BLaER1 (cell line): ENCODE measurements around the gene WIPF3.

Experiments used
- H3K27ac ChIP-seq: shearing (Covaris generic); formaldehyde crosslinking; 2 replicates; pipeline ENCODE4 v1.8.1; 2022
- H3K27me3 ChIP-seq: shearing (Covaris generic); formaldehyde crosslinking; 2 replicates; pipeline ENCODE4 v1.8.1; 2022
- H3K36me3 ChIP-seq: shearing (Covaris generic); formaldehyde crosslinking; 2 replicates; pipeline ENCODE4 v1.8.1; 2022
- H3K4me1 ChIP-seq: shearing (Covaris generic); formaldehyde crosslinking; 2 replicates; pipeline ENCODE4 v1.8.1; 2022
- H3K4me2 ChIP-seq: shearing (Covaris generic); formaldehyde crosslinking; 2 replicates; pipeline ENCODE4 v1.8.1; 2022
- H3K4me3 ChIP-seq: shearing (Covaris generic); formaldehyde crosslinking; 2 replicates; pipeline ENCODE4 v1.8.1; 2022
- H3K9ac ChIP-seq: shearing (Covaris generic); formaldehyde crosslinking; 2 replicates; pipeline ENCODE4 v1.8.1; 2022
- H3K9me3 ChIP-seq: shearing (Covaris generic); formaldehyde crosslinking; 2 replicates; pipeline ENCODE4 v1.8.1; 2022
- H4K20me1 ChIP-seq: shearing (Covaris generic); formaldehyde crosslinking; 2 replicates; pipeline ENCODE4 v1.8.1; 2022
- Cebpa-rat ChIP-seq: shearing (Covaris generic); IDR thresholded peaks from 2 replicates; pipeline ENCODE4 v1.8.1; 2022

WIPF3 gene

DNA sequence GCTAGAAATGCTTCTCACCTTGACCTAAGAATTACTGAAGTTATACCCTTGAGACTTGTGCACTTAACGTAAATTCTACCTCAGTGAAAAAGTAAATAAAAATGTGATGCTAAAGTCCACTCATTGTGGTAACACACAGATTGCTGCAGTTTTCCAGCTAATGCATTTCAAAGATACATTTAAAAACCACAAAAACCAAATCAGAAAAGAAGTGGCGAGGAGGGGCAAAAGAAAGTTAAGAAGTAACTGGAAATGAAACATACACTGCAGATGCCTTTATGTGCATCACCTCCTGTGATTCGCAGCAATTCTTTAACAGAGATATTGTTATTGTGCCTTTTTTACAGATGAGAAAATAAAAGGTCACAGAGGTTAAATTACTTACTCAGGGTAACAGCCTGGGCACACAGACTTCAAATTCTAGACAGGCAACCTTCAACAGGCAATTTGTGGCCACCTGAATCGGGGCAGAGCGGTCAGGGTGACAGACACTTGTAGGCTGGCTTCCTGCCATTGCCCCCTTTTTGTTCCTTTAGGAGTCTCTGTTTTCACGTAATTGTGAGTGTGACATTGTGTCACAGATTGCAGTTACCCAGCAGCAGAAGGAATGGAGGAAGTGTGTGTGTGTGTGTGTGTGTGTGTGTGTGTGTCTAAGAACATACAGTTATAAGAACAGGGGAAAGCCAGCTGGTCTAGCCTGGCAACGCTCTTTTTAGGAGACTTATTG lies 1.9 kb downstream of the WIPF3 start:
- TF ChIP-seq Cebpa-rat, result no peak
- H3K4me1 ChIP-seq, result 0 out of 2 replicates have a peak, but pooled peaks cover 6% of the 10 kb centered on the region
- H3K4me3 ChIP-seq, result no peak overlapping the region
- no peaks in the 10 kb centered on the region for H4K20me1 ChIP-seq
- no peak overlapping the region for H3K4me2 ChIP-seq
- no peaks in the 10 kb centered on the region for H3K36me3 ChIP-seq
- peaks cover 22% of the 10 kb centered on the region for H3K9me3 ChIP-seq
- H3K27ac ChIP-seq, result no peak overlapping the region
- peaks cover 42% of the 10 kb centered on the region for H3K27me3 ChIP-seq
- H3K9ac ChIP-seq, result no peak overlapping the region

DNA sequence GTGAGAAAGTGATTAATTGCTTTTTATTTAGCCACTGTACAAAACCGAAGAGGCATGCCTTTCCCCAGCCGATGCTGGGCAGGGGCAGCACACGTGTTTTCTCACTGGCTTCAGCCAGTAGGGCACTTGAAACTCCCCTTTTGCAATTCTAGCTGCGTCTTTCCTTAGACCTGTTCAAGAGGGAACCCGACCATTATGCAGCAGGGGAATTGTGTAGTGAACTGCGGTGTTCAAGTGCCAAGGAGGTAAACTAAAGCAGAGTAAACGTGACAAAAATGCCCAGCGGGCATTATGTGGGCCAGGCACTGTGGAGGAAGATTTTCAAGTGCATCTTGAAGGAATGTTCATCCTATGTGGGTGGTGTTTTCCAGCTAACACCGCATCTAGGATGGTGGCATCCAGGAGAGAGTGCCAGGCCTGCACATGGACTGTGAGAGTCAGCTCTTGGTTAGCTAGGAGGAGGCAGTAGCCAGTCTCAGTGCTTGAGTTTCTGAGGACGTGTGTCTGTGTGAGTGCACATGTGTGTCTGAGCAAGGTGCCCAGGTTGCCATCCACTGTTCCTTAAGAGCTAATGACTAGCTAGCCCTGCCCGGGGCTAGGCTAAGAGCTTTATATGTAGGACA lies 3.3 kb downstream of the WIPF3 start:
- H3K36me3 ChIP-seq, result no peaks in the 10 kb centered on the region
- no peaks in the 10 kb centered on the region for H4K20me1 ChIP-seq
- H3K9me3 ChIP-seq, result peaks cover 22% of the 10 kb centered on the region
- 0 out of 2 replicates have a peak, but pooled peaks cover 6% of the 10 kb centered on the region for H3K4me1 ChIP-seq
- H3K4me3 ChIP-seq, result no peak overlapping the region
- no peak overlapping the region for H3K9ac ChIP-seq
- peaks cover 41% of the 10 kb centered on the region for H3K27me3 ChIP-seq
- no peak overlapping the region for H3K27ac ChIP-seq
- H3K4me2 ChIP-seq, result no peak overlapping the region
- no peak for TF ChIP-seq Cebpa-rat

DNA sequence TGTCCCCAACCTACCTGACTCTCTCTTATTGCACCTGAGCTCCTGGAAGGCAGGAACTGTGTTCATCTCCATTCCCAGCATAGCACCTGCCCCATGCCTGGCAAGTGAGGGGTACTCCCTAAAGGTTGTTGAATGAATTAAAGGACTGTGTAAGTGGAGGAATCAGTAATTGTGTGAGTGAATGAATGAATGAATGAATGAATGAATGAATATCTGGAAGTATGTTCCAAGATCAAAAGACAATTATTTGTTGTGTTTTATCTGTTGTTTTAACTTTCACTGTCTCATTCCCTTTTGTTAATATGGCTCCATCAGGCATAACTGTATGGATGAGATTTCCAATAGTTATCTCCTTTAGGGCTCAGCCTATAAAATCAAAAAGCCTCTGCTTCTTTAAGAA lies 4.0 kb downstream of the WIPF3 start:
- TF ChIP-seq Cebpa-rat, result no peak
- peaks cover 34% of the 10 kb centered on the region for H3K27me3 ChIP-seq
- H3K36me3 ChIP-seq, result no peaks in the 10 kb centered on the region
- no peak overlapping the region for H3K27ac ChIP-seq
- H3K9me3 ChIP-seq, result peaks cover 22% of the 10 kb centered on the region
- no peaks in the 10 kb centered on the region for H4K20me1 ChIP-seq
- no peak overlapping the region for H3K4me3 ChIP-seq
- H3K9ac ChIP-seq, result no peak overlapping the region
- H3K4me2 ChIP-seq, result no peak overlapping the region
- H3K4me1 ChIP-seq, result 0 out of 2 replicates have a peak, but pooled peaks cover 6% of the 10 kb centered on the region

DNA sequence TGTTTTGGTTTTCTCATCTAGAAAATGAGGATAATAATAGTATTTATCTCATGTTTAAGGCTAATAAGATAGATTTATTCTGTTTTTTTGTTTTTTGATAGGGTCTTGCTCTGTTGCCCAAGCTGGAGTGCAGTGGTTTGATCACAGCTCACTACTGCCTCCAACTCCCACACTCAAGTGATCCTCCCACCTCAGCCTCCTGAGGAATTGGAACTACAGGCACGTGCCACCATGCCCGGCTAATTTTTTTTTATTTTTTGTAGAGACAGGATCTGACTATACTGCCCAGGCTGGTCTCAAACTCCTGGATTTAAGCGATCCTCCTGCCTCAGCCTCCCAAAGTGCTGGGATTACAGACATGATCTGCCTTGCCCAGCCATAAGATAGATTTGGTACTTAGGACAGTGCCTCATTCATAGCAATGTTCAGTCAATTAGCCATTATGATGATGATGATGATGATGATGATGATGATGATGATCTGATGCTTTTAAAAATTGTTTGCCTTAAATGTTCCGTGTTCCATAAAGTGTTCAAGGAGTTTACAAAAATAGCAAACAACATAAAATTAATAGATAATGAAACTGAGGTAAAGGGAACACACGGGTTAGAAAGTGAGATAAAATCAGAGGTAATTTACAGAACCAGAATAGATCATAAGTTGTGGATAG lies 4.6 kb downstream of the WIPF3 start:
- Histone ChIP-seq H3K4me1 (0 out of 2 replicates have a peak, but pooled peaks cover 6% of the 10 kb centered on the region), H3K27me3 (peaks cover 28% of the 10 kb centered on the region), H3K4me3 (no peak overlapping the region), H3K4me2 (no peak overlapping the region), H3K36me3 (no peaks in the 10 kb centered on the region), H3K27ac (no peak overlapping the region), H3K9ac (no peak overlapping the region), H4K20me1 (no peaks in the 10 kb centered on the region), H3K9me3 (peaks cover 18% of the 10 kb centered on the region)
- TF ChIP-seq Cebpa-rat, result no peak

DNA sequence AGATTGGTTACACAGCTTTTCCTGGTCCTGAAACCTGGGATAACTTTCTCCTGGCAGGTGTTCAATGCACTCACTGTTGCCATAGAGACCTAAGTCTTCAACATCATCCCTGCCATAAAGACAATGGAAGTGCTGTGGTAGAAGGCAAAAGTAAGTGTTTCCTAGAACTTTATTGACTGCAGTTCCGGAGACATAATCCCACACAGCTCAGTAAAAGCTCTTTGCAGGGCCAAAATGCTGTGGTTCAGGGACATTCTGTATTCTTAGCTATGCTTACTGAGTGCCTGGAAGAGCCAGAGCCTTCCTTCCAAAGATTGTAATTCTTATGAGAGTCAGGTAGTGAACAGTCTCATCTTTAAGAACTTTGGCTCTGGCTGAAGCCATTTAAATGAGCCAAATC lies 5.3 kb downstream of the WIPF3 start:
- TF ChIP-seq Cebpa-rat, result no peak
- Histone ChIP-seq H4K20me1 (no peaks in the 10 kb centered on the region), H3K27me3 (peaks cover 21% of the 10 kb centered on the region), H3K27ac (no peak overlapping the region), H3K9ac (no peak overlapping the region), H3K4me3 (no peak overlapping the region), H3K4me1 (0 out of 2 replicates have a peak, but pooled peaks cover 6% of the 10 kb centered on the region), H3K36me3 (no peaks in the 10 kb centered on the region), H3K4me2 (no peak overlapping the region), H3K9me3 (peaks cover 11% of the 10 kb centered on the region)

DNA sequence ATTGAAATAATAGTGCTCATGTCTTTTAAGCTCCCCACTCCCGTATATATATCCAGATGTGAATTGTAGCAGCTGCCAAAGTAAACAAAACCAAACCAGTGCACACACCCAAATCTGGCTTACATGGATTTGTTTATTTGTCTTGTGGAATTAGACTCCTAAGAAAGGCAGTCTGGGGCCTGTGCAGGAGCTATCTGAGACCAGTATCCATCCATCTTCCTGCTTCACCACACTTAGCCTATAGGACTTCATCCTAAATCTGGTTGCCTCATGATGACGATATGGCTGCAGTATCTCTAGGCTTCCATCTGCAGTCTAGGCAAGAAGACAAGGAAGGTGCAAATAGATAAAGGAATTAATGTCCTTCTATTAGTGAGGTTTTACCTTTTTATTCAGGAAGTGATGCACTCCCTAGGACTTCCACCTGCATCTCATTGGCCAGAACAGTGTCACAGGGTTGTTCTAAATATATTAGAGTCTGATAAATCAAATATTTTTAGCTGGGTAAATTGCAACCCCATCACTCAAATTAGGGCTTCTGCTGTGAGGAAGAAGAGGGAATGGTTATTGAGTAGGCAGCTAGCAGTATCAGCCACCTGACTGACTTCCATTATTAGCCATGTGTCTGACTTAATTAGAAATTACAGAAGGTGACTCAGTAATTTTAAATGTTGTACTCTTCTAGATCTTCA lies 6.0 kb downstream of the WIPF3 start:
- H3K4me1 ChIP-seq, result 0 out of 2 replicates have a peak, but pooled peaks cover 6% of the 10 kb centered on the region
- H3K9ac ChIP-seq, result no peak overlapping the region
- H3K36me3 ChIP-seq, result no peaks in the 10 kb centered on the region
- H4K20me1 ChIP-seq, result no peaks in the 10 kb centered on the region
- no peak overlapping the region for H3K4me2 ChIP-seq
- TF ChIP-seq Cebpa-rat, result no peak
- no peak overlapping the region for H3K27ac ChIP-seq
- H3K4me3 ChIP-seq, result no peak overlapping the region
- peaks cover 14% of the 10 kb centered on the region for H3K27me3 ChIP-seq
- H3K9me3 ChIP-seq, result peaks cover 4% of the 10 kb centered on the region

DNA sequence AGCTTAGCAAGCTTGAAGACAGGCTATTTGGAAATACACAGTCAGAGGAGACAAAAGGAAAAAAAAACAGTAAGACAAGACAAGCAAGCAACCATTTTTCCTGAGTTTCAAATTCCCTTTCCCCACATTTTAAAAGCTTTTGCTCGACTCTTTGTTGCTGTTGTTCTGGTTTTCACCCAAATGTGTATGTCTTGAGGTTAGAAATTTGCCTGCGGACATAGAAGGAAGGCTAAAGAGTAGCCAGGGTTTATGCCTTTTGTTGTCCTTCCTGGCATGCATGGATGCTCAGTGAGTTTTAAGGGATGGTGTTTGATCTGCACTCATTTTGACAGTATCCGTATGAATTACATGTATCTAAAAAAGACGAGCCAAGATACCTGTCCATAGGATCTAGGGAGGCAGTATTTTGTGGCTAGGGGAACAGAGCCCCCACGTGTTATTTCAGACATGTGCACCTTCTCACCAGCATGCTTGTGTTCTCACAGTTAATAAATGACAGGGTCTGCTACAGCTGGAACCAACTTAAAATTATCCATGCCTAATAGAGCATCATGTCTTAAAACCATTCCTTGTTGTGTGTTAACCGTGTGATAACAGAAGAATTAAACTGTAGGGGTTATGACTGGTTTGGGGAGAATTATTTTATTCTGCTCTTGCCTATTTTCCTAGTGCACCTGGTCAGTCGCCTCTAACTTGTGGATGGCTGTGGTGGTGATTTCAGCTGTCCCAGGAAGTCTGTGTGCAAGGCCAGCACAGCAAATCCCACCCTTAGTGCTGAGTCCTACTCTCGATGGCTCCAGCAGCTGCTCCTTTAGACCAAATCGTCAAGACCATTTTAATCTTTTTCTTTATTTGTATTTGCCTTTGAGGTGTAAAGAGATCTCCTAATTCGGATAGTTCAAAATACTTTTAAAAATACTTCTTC lies 9.1 kb downstream of the WIPF3 start:
- no peaks in the 10 kb centered on the region for H3K4me1 ChIP-seq
- no peaks in the 10 kb centered on the region for H3K36me3 ChIP-seq
- no peak for TF ChIP-seq Cebpa-rat
- no peak overlapping the region for H3K27ac ChIP-seq
- H4K20me1 ChIP-seq, result no peaks in the 10 kb centered on the region
- H3K27me3 ChIP-seq, result no peaks in the 10 kb centered on the region
- no peak overlapping the region for H3K4me3 ChIP-seq
- H3K4me2 ChIP-seq, result no peak overlapping the region
- H3K9me3 ChIP-seq, result no peaks in the 10 kb centered on the region
- no peak overlapping the region for H3K9ac ChIP-seq

DNA sequence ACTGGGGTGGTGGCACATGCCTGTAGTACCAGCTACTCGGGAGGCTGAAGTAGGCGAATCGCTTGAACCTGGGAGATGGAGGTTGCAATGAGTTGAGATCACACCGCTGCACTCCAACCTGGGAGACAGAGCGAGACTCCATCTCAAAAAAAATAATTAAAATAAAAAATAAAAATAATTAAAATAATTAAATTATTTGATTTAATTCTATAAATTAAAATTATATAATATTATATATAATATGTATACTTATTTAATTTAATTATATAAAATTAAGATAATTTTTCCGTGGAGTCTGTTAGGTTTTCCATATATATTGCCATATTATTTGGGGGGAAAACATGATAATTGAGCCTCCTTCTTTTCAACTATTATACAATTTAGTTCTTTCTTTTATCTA lies 12.0 kb downstream of the WIPF3 start:
- TF ChIP-seq Cebpa-rat, result no peak
- Histone ChIP-seq H3K4me3 (no peak overlapping the region), H3K36me3 (no peaks in the 10 kb centered on the region), H3K4me2 (no peak overlapping the region), H3K27me3 (no peaks in the 10 kb centered on the region), H3K27ac (no peak overlapping the region), H3K9me3 (no peaks in the 10 kb centered on the region), H3K9ac (no peak overlapping the region), H3K4me1 (no peaks in the 10 kb centered on the region), H4K20me1 (no peaks in the 10 kb centered on the region)
